GM10266 (cell line): ENCODE measurements around the gene HBB.

ENCODE experiments used
- DNase-seq: peaks from one replicate; pipeline ENCODE4 v3.0.0; 2012; ENCODE audit errors: extremely low spot score
- TF ChIP-seq, protein P1 (sequence below): IDR thresholded peaks from 2 replicates; pipeline ENCODE4 v1.5.1; 2012; ENCODE audit warnings: mild to moderate bottlenecking, low read depth; ENCODE audit not compliant: control insufficient read depth, insufficient read depth; ENCODE audit errors: missing control alignments

Gene HBB

DNA sequence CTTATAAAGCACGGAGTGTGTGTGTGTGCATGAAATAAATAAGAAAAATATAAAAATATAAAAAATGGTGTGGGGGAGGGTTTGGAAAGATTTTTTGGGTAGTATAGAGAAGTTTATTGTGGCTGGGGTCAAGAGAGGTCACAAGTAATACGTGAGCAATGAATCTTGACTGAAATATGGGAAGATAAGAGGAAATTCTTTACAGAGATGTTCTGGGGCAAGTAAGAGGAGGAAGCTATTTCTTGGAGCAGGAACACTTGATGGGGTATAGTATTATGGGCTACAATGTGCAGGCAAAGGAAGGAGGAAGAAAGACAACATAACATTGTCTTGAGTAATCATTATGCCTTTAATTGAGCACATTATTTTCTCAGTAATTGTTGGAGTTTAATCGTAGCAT, 5.3 kb upstream of the HBB start:
- DNase-seq: no peak
- TF ChIP-seq, protein P1, sequence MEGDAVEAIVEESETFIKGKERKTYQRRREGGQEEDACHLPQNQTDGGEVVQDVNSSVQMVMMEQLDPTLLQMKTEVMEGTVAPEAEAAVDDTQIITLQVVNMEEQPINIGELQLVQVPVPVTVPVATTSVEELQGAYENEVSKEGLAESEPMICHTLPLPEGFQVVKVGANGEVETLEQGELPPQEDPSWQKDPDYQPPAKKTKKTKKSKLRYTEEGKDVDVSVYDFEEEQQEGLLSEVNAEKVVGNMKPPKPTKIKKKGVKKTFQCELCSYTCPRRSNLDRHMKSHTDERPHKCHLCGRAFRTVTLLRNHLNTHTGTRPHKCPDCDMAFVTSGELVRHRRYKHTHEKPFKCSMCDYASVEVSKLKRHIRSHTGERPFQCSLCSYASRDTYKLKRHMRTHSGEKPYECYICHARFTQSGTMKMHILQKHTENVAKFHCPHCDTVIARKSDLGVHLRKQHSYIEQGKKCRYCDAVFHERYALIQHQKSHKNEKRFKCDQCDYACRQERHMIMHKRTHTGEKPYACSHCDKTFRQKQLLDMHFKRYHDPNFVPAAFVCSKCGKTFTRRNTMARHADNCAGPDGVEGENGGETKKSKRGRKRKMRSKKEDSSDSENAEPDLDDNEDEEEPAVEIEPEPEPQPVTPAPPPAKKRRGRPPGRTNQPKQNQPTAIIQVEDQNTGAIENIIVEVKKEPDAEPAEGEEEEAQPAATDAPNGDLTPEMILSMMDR: no peak

DNA sequence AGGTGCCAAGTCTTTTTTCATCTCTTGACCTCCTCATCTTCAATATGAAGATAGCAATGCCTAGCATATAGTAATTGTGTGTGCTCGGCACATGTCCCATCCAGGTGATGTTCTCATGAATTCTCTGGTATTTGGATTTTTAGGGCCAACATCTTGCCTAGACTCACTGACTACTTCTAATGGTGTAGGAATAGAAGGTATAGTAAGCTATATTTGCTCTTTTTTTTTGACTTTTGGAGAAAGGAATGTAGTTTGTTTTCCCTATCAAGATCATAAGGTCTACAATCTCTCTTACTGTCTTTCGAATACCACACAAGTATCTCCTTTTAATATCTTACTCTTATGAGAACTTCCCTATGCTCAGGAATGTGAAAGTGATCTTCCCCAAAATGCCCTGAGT, 4.2 kb upstream of the HBB start:
- no peak for DNase-seq
- TF ChIP-seq, protein P1: no peak

DNA sequence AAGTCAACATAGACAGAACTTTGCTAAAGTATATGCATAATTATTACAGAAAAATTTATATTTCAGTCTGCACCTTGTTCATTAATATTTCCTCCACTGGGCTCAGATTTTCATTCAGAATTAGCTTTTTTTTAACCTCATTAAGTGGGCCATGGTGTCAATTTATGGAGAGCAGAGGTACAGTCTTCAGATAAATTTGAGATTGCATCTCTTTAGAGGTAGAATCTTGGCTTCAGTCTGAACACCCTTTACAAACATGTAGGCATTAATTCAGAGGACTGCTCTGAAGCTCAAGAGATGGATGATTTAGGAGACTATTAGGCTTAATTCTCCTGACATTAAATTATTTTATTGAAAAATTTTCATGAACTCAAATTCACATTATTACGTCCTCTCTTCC, 3.4 kb upstream of the HBB start:
- TF ChIP-seq, protein P1: no peak
- DNase-seq: no peak

DNA sequence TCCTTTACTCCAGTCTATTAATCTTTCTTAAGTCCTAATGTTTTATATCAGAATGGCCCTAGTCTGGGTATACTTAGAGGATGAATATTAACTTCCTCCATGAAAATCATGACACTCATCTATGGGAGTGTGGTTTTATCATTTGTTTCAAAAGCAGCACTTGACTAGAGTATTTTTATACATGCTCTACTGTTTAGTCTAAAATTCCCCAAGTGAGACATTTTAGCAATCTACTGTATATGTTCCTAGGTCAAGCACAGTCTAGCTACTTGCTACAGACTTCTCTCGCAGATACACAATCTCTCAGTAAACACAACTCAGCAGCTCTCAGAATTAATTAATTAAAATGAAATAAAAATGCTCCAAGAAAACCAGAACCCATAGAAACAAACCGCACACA, 2.9 kb upstream of the HBB start:
- DNase-seq: no peak
- TF ChIP-seq, protein P1: no peak

DNA sequence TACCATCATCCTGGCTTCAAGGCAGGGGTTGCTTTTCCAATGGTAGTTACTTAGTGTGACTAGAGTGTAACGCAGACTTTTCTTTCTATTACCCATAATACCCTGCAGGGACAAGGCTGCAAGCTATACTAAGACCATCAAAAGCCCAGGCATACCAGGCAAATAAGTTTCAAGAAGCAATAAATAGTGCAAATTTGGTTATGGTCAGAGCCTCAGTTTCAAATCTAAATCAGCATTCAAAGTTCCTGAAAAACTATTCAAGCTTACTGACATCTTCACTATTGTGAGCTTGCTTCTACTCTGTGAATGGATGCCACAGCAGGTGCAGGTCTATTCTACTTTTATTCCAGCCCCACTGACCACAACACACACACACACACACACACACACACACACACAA, 2.5 kb upstream of the HBB start:
- TF ChIP-seq, protein P1: no peak
- no peak for DNase-seq

DNA sequence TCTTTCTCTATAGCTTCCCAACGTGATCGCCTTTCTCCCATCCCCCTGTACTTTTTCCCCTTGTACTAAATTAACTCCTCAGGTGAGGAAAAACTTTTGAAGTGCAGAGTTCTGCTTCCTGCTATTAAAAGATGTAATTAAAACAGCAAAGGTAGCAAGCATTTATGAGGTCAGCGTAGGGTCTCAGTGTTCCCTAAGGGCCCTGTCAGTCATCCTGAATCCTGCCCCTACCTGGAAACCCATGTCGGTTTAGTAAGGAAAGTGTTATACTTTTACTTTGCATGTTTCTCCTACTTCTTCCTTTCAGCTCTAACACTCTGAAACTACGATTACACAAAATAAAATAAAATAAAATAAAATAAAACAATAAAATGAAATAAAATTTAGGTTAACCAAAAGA, 1.3 kb upstream of the HBB start:
- TF ChIP-seq, protein P1: no peak
- DNase-seq: no peak

DNA sequence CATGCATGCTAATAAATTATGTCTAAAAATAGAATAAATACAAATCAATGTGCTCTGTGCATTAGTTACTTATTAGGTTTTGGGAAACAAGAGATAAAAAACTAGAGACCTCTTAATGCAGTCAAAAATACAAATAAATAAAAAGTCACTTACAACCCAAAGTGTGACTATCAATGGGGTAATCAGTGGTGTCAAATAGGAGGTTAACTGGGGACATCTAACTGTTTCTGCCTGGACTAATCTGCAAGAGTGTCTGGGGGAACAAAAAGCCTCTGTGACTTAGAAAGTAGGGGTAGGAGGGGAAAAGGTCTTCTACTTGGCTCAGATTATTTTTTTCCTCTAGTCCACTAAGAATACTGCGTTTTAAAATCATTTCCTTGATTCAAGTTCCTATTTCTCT, 810 bp upstream of the HBB start:
- no peak for DNase-seq
- TF ChIP-seq, protein P1: no peak
